WTC11 (cell line): Measurements from ENCODE around the gene TVP23B. TPM values are rescaled to one million over a fixed set of nuclear protein-coding genes. Genes with fewer than 3 reads are reported as not detected.

Experiments
- ATAC-seq: fragments of 200-7000 bp; cut with Tn5 transposase; 2 replicates; pipeline ENCODE4 v1.10.0; 2021; ENCODE audit warnings: mild to moderate bottlenecking, moderate library complexity
- CTCF ChIA-PET: fragments of 300-600 bp; sonication (Branson Sonifier 250); formaldehyde crosslinking; loops from one replicate; lab custom pipeline; 2021; ENCODE audit warnings: antibody characterized with exemption; lab: Charles Lee
- POLR2A ChIA-PET: fragments of 350-600 bp; sonication (Branson Sonifier 250); formaldehyde crosslinking; loops from one replicate; lab custom pipeline; 2021; ENCODE audit warnings: antibody characterized with exemption; lab: Charles Lee
- DNase-seq: peaks from one replicate; pipeline ENCODE4 v3.0.0; 2021; ENCODE audit warnings: low spot score
- H3K27ac Mint-ChIP-seq: 2 replicates; pipeline ENCODE4 v1.8.0; 2021; ENCODE audit warnings: mixed read lengths
- H3K27me3 Mint-ChIP-seq: 2 replicates; pipeline ENCODE4 v1.8.0; 2021; ENCODE audit warnings: low read depth, mild to moderate bottlenecking, moderate library complexity, mixed read lengths
- H3K36me3 Mint-ChIP-seq: 2 replicates; pipeline ENCODE4 v1.8.0; 2021; ENCODE audit warnings: mixed read lengths
- H3K4me1 Mint-ChIP-seq: 2 replicates; pipeline ENCODE4 v1.8.0; 2022; ENCODE audit warnings: mixed read lengths
- H3K4me3 Mint-ChIP-seq: 2 replicates; pipeline ENCODE4 v1.8.0; 2021; ENCODE audit warnings: mild to moderate bottlenecking, moderate library complexity, mixed read lengths
- H3K9me3 Mint-ChIP-seq: 2 replicates; pipeline ENCODE4 v1.8.0; 2021; ENCODE audit warnings: mixed read lengths
- ATF2 ChIP-seq: sonication (generic); formaldehyde crosslinking; IDR thresholded peaks from 2 replicates; pipeline ENCODE4 v1.8.1; 2022; ENCODE audit warnings: low read depth, missing genetic modification reagents, borderline replicate concordance
- CBFB ChIP-seq: sonication (generic); formaldehyde crosslinking; IDR thresholded peaks from 2 replicates; pipeline ENCODE4 v1.8.1; 2022; ENCODE audit warnings: mild to moderate bottlenecking, low read depth, missing genetic modification reagents
- CREM ChIP-seq: sonication (generic); formaldehyde crosslinking; IDR thresholded peaks from 2 replicates; pipeline ENCODE4 v1.8.1; 2022; ENCODE audit warnings: mild to moderate bottlenecking, missing genetic modification reagents, moderate library complexity
- E2F5 ChIP-seq: sonication (generic); formaldehyde crosslinking; IDR thresholded peaks from 2 replicates; pipeline ENCODE4 v1.8.1; 2022; ENCODE audit warnings: mild to moderate bottlenecking, moderate library complexity, missing genetic modification reagents
- ESRRA ChIP-seq: sonication (generic); formaldehyde crosslinking; IDR thresholded peaks from 2 replicates; pipeline ENCODE4 v1.8.1; 2022; ENCODE audit warnings: mild to moderate bottlenecking, missing genetic modification reagents, borderline replicate concordance
- ETV6 ChIP-seq: sonication (generic); formaldehyde crosslinking; IDR thresholded peaks from 2 replicates; pipeline ENCODE4 v1.8.1; 2022; ENCODE audit warnings: mild to moderate bottlenecking, missing genetic modification reagents
- FOXJ3 ChIP-seq: sonication (generic); formaldehyde crosslinking; IDR thresholded peaks from 2 replicates; pipeline ENCODE4 v1.9.0; 2021; ENCODE audit warnings: missing genetic modification reagents, mild to moderate bottlenecking, borderline replicate concordance
- FOXP1 ChIP-seq: sonication (generic); formaldehyde crosslinking; IDR thresholded peaks from 2 replicates; pipeline ENCODE4 v1.8.0; 2022; ENCODE audit warnings: missing genetic modification reagents, mild to moderate bottlenecking, moderate library complexity, borderline replicate concordance
- GRHL2 ChIP-seq: fragments of 250-450 bp; sonication (Bioruptor Pico); IDR thresholded peaks from 2 replicates; pipeline ENCODE4 v1.8.0; 2022; ENCODE audit warnings: mild to moderate bottlenecking, moderate library complexity; ENCODE audit not compliant: insufficient replicate concordance, severe bottlenecking
- HMGA2 ChIP-seq: fragments of 250-450 bp; sonication (Bioruptor Pico); IDR thresholded peaks from 2 replicates; pipeline ENCODE4 v1.4.0; 2021; ENCODE audit warnings: mild to moderate bottlenecking, moderate library complexity
- KAT7 ChIP-seq: sonication (generic); formaldehyde crosslinking; IDR thresholded peaks from 2 replicates; pipeline ENCODE4 v1.8.1; 2023; ENCODE audit warnings: missing genetic modification reagents, mild to moderate bottlenecking, borderline replicate concordance
- MXD4 ChIP-seq: fragments of 250-450 bp; sonication (Bioruptor Pico); IDR thresholded peaks from 2 replicates; pipeline ENCODE4 v1.8.0; 2021; ENCODE audit warnings: mild to moderate bottlenecking, moderate library complexity, borderline replicate concordance
- SMAD3 ChIP-seq: sonication (generic); formaldehyde crosslinking; IDR thresholded peaks from 2 replicates; pipeline ENCODE4 v1.8.0; 2022; ENCODE audit warnings: missing genetic modification reagents, mild to moderate bottlenecking, borderline replicate concordance
- SOX15 ChIP-seq: fragments of 250-450 bp; sonication (Bioruptor Pico); IDR thresholded peaks from 2 replicates; pipeline ENCODE4 v1.9.0; 2021; ENCODE audit warnings: mild to moderate bottlenecking
- SP1 ChIP-seq: sonication (generic); formaldehyde crosslinking; conservative IDR thresholded peaks from 2 replicates; pipeline ENCODE4 v1.8.1; 2022; ENCODE audit warnings: missing genetic modification reagents
- STAT6 ChIP-seq: sonication (generic); formaldehyde crosslinking; conservative IDR thresholded peaks from 2 replicates; pipeline ENCODE4 v1.8.1; 2023; ENCODE audit warnings: mild to moderate bottlenecking, low read depth, missing genetic modification reagents, moderate library complexity
- ZNF219 ChIP-seq: sonication (generic); formaldehyde crosslinking; IDR thresholded peaks from 2 replicates; pipeline ENCODE4 v1.8.0; 2023; ENCODE audit warnings: missing genetic modification reagents, mild to moderate bottlenecking, borderline replicate concordance
- ZNF263 ChIP-seq: sonication (generic); formaldehyde crosslinking; IDR thresholded peaks from 2 replicates; pipeline ENCODE4 v1.8.1; 2022; ENCODE audit warnings: low read depth, mild to moderate bottlenecking, moderate library complexity, missing genetic modification reagents
- ZNF281 ChIP-seq: sonication (generic); formaldehyde crosslinking; IDR thresholded peaks from 2 replicates; pipeline ENCODE4 v1.8.0; 2023; ENCODE audit warnings: mild to moderate bottlenecking, missing genetic modification reagents
- ZNF425 ChIP-seq: fragments of 250-450 bp; sonication (Bioruptor Pico); conservative IDR thresholded peaks from 2 replicates; pipeline ENCODE4 v1.9.0; 2021; ENCODE audit warnings: mild to moderate bottlenecking
- total RNA-seq: library from RNA; stranded (reverse); gene quantifications from 3 replicates; pipeline ENCODE4 v1.2.3, GENCODE V29; 2021

The TVP23B gene
- total RNA-seq, 1 experiment from 2014 or later: 25.1 TPM

- TF ChIP-seq STAT6 (CRISPR knock-in tag) (no peak), MXD4 (CRISPR knock-in tag) (no peak), ESRRA (CRISPR knock-in tag) (no peak), HMGA2 (no peak), GRHL2 (CRISPR knock-in tag) (no peak), ZNF281 (CRISPR knock-in tag) (no peak), ZNF263 (no peak), FOXJ3 (CRISPR knock-in tag) (no peak), KAT7 (CRISPR knock-in tag) (no peak), SMAD3 (CRISPR knock-in tag) (no peak), E2F5 (CRISPR knock-in tag) (no peak)
Measured at GRCh38 chr17:18851201-18851600, 70.2 kb downstream of the TVP23B start (continued).

GRCh38 chr17:18854956-18855355 lies 74.0 kb downstream of the TVP23B start:
- CTCF ChIA-PET: no interaction called here
- POLR2A ChIA-PET: no interaction called here
- Mint-ChIP-seq H3K4me3 (peak overlapping the region; percentile 92), H3K9me3 (no peaks in the 10 kb centered on the region), H3K27me3 (no peaks in the 10 kb centered on the region), H3K4me1 (peaks cover 21% of the 10 kb centered on the region), H3K36me3 (no peaks in the 10 kb centered on the region), H3K27ac (no peak overlapping the region)
- DNase-seq (no peak), ATAC-seq (no peak)
- no peak for TF ChIP-seq ATF2 (CRISPR knock-in tag)
- TF ChIP-seq SOX15 (CRISPR knock-in tag): no peak

GRCh38 chr17:18855831-18856569 lies 75.0 kb downstream of the TVP23B start:
- Mint-ChIP-seq H3K4me1 (peaks cover 30% of the 10 kb centered on the region), H3K9me3 (no peaks in the 10 kb centered on the region), H3K27me3 (no peaks in the 10 kb centered on the region), H3K4me3 (peak overlapping the region; percentile 92), H3K36me3 (no peaks in the 10 kb centered on the region), H3K27ac (peak overlapping the region; percentile 88)
- ChIA-PET POLR2A (interaction anchor here (0.7 kb wide), 1 partner anchor 792 kb away, joined by 3 read pairs; no protein-coding TSS in a partner anchor), CTCF (no interaction called here)
- peak; percentile 90 for DNase-seq
- ATAC-seq: peak; percentile 92
- no peak for TF ChIP-seq CBFB
- peak; percentile 78; the same call in 1 of the 2 replicates for TF ChIP-seq CREM (CRISPR knock-in tag)
- TF ChIP-seq ZNF219 (CRISPR knock-in tag): no peak
- TF ChIP-seq MXD4 (CRISPR knock-in tag): no peak
- no peak for TF ChIP-seq ZNF425 (CRISPR knock-in tag)
- TF ChIP-seq ETV6 (CRISPR knock-in tag): peak; percentile 76
- peak; percentile 21; the same call in 1 of the 2 replicates for TF ChIP-seq FOXP1
- 0 out of 2 replicates have a peak, but pooled peaks have one; percentile 35 for TF ChIP-seq SP1 (CRISPR knock-in tag)
